CD14-positive monocyte (primary cell): ENCODE results near the gene GOLGA2. TPM values are rescaled to one million over a fixed set of nuclear protein-coding genes. Genes with fewer than 3 reads are reported as not detected.

Source experiments
- DNase-seq, 3 donors: peaks; one replicate each; pipeline ENCODE4 v3.0.0-alpha.2; 2011 to 2022
- H2AFZ ChIP-seq: 2 replicates; pipeline ENCODE4 v1.6.0; 2012; ENCODE audit warnings: mild to moderate bottlenecking, low read depth, low read length, inconsistent platforms; ENCODE audit not compliant: insufficient read depth, poor library complexity, severe bottlenecking
- H3K27ac ChIP-seq, 2 donors: 1 replicate in 1 of 2; 2 replicates in 1 of 2; pipeline ENCODE4 v1.5.1; 2012 to 2013; ENCODE audit warnings: low read length in 2 of 2, control low read depth in 1 of 2, inconsistent platforms in 1 of 2, low read depth in 1 of 2, mild to moderate bottlenecking in 1 of 2
- H3K27me3 ChIP-seq, 2 donors: one replicate each; pipeline versions ENCODE4 v1.6.0 to v1.6.1; 2011 to 2013; ENCODE audit warnings: low read length in 2 of 2; ENCODE audit not compliant: control insufficient read depth in 2 of 2, insufficient read depth in 2 of 2
- H3K36me3 ChIP-seq, 2 donors: replicated peaks in 1 of 2; 1 replicate in 1 of 2; 2 replicates in 1 of 2; pipeline versions ENCODE4 v1.5.1 to v1.6.1; 2012 to 2013; ENCODE audit warnings: low read length in 2 of 2, control low read depth in 1 of 2, inconsistent platforms in 1 of 2, mild to moderate bottlenecking in 1 of 2; ENCODE audit not compliant: insufficient read depth in 2 of 2, control insufficient read depth in 1 of 2
- H3K4me1 ChIP-seq, 2 donors: 1 replicate in 1 of 2; 2 replicates in 1 of 2; pipeline versions ENCODE4 v1.5.1 to v1.6.1; 2012 to 2013; ENCODE audit warnings: low read length in 2 of 2, control low read depth in 1 of 2, inconsistent platforms in 1 of 2, mild to moderate bottlenecking in 1 of 2, moderate library complexity in 1 of 2; ENCODE audit not compliant: insufficient read depth in 2 of 2, control insufficient read depth in 1 of 2
- H3K4me2 ChIP-seq: replicated peaks from 2 replicates; pipeline ENCODE3; 2012; ENCODE audit warnings: low read length, moderate library complexity, mild to moderate bottlenecking; ENCODE audit not compliant: poor library complexity, severe bottlenecking; ENCODE audit errors: extremely low read depth
- H3K4me3 ChIP-seq, 3 experiments: fragments of 200-600 bp in 1 of 3; sonication (generic) in 1 of 3; replicated peaks in 1 of 3; 1 replicate in 2 of 3; 2 replicates in 1 of 3; pipeline ENCODE4 v1.5.1; 2011 to 2013; ENCODE audit warnings: low read length in 3 of 3, mild to moderate bottlenecking in 3 of 3, control low read depth in 2 of 3, low read depth in 2 of 3, inconsistent platforms in 1 of 3, moderate library complexity in 1 of 3
- H3K79me2 ChIP-seq: 2 replicates; pipeline ENCODE4 v1.6.0; 2012; ENCODE audit warnings: mild to moderate bottlenecking, control low read depth, inconsistent platforms, low read length, moderate library complexity; ENCODE audit not compliant: insufficient read depth
- H3K9ac ChIP-seq: 2 replicates; pipeline ENCODE4 v1.6.0; 2017; ENCODE audit warnings: low read length, mild to moderate bottlenecking; ENCODE audit not compliant: insufficient read depth, poor library complexity, severe bottlenecking
- H3K9me3 ChIP-seq, 2 donors: replicated peaks in 1 of 2; 1 replicate in 1 of 2; 2 replicates in 1 of 2; pipeline versions ENCODE4 v1.5.1 to v1.6.1; 2012 to 2013; ENCODE audit warnings: low read length in 2 of 2, control low read depth in 1 of 2; ENCODE audit not compliant: control insufficient read depth in 1 of 2, insufficient read depth in 1 of 2
- H4K20me1 ChIP-seq: 2 replicates; pipeline ENCODE4 v1.6.0; 2012; ENCODE audit warnings: mild to moderate bottlenecking, low read length, control low read depth, moderate library complexity; ENCODE audit not compliant: insufficient read depth
- H3K27ac Mint-ChIP-seq, 7 donors: one replicate each; pipeline ENCODE4 v1.8.0; 2020; ENCODE audit warnings: mild to moderate bottlenecking in 7 of 7, mixed read lengths in 7 of 7, moderate library complexity in 6 of 7, inconsistent platforms in 2 of 7
- H3K27me3 Mint-ChIP-seq, 3 donors: one replicate each; pipeline ENCODE4 v1.8.0; 2021 to 2022; ENCODE audit warnings: low read depth in 3 of 3, mild to moderate bottlenecking in 3 of 3, mixed read lengths in 3 of 3, moderate library complexity in 3 of 3, inconsistent platforms in 1 of 3
- H3K36me3 Mint-ChIP-seq, 2 donors: one replicate each; pipeline ENCODE4 v1.8.0; 2020; ENCODE audit warnings: mixed read lengths in 2 of 2, inconsistent platforms in 1 of 2, mild to moderate bottlenecking in 1 of 2
- H3K4me1 Mint-ChIP-seq: one replicate; pipeline ENCODE4 v1.8.0; 2020; ENCODE audit warnings: mild to moderate bottlenecking, mixed read lengths
- H3K4me3 Mint-ChIP-seq, 2 donors: one replicate each; pipeline ENCODE4 v1.8.0; 2020; ENCODE audit warnings: mild to moderate bottlenecking in 2 of 2, mixed read lengths in 2 of 2, moderate library complexity in 1 of 2
- H3K9me3 Mint-ChIP-seq, 7 donors: one replicate each; pipeline ENCODE4 v1.8.0; 2020 to 2022; ENCODE audit warnings: mixed read lengths in 7 of 7, mild to moderate bottlenecking in 6 of 7, moderate library complexity in 6 of 7, inconsistent platforms in 2 of 7
- WGBS: methylation state at CpG from one replicate; pipeline ENCODE4 v1.1.5; 2013; ENCODE audit warnings: missing lambda C conversion rate; ENCODE audit not compliant: insufficient coverage; 5-methylcytosine and 5-hydroxymethylcytosine counted together
- intact Hi-C, 2 donors: fragments of 100-400 bp; cut with micrococcal nuclease; formaldehyde crosslinking; loops; one replicate each; pipeline versions ENCODE4 v1.15.0 to v1.15.1; 2023
- polyA plus RNA-seq, 3 donors: library from polyadenylated mRNA; depleted of rRNA in 1 of 3; unstranded in 2 of 3; stranded (reverse) in 1 of 3; fragments of 300-500 nt in 2 of 3; fragments of >200 nt in 1 of 3; fragmentation: Illumina TruSeq in 2 of 3; gene quantifications; 1 replicate in 2 of 3; 2 replicates in 1 of 3; pipeline ENCODE4 v1.2.3, GENCODE V29; 2012 to 2021
- TF ChIP-seq, protein P1 (sequence below): fragments of 200-600 bp; IDR thresholded peaks from one replicate; pipeline ENCODE4 v1.8.0; 2022; ENCODE audit warnings: antibody characterized with exemption, mild to moderate bottlenecking

Gene GOLGA2
- polyA plus RNA-seq, 3 donors, result 2.9 to 34.2 (median 4.6) TPM

DNA sequence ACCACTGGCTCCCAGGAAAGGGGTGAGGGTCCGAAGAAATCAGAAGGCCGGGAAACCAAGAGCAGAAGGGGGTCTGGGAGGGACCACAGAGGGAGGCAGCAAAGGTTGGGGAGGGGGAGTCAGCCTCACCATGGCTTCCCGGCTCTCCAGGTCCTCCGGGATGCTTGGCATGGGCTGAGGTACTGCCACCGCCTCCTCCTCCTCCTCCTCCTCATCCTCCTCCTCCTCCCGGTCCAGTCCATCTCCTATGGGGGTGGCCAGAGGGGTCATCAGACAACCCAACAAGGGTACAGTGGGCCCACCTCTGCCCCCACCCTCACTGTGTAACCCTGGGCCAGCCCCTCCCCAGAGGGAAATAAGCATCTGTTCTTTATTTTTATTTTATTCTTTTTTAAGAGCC is 17.5 kb downstream of the GOLGA2 start:
- H3K36me3 ChIP-seq, result peaks cover 61 to 64% of the 10 kb centered on the region in 2 donors
- intact Hi-C loops, result no loop called here

DNA sequence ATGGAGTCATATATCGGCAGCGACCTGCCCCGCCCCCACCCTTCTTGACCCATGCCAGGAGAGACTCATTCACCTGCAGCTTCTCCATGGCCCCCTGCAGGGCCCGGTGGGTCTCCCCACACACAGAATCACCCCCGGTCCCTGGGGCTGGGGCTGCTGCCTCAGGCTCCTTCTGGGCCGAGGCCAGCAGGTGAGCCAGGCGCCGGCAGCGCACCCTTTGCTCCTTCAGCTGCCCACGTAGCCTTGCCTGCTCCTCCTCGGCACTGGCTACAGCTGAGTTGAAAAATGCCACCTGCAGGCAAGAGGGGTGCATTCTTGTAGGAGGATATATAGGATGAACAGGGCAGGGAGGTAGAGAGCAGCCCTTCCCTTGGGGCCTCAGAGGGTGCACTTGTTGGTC is 17.9 kb downstream of the GOLGA2 start:
- no peaks in the 10 kb centered on the region for H3K27me3 ChIP-seq
- H3K36me3 ChIP-seq, result peaks cover 60 to 62% of the 10 kb centered on the region in 2 donors
- Mint-ChIP-seq H3K27me3 (peaks cover 0 to 4% (median 0%) of the 10 kb centered on the region in 3 donors), H3K36me3 (peaks cover 52 to 70% of the 10 kb centered on the region in 2 donors), H3K9me3 (no peaks in the 10 kb centered on the region), H3K4me1 (no peaks in the 10 kb centered on the region), H3K4me3 (no peak overlapping the region), H3K27ac (peak overlapping the region in 1 of 7 donors; percentile 2)
- DNase-seq, result no peak
- no peak overlapping the region for H3K27ac ChIP-seq
- no peak overlapping the region for H3K9ac ChIP-seq
- H3K9me3 ChIP-seq, result no peaks in the 10 kb centered on the region
- TF ChIP-seq, protein P1, sequence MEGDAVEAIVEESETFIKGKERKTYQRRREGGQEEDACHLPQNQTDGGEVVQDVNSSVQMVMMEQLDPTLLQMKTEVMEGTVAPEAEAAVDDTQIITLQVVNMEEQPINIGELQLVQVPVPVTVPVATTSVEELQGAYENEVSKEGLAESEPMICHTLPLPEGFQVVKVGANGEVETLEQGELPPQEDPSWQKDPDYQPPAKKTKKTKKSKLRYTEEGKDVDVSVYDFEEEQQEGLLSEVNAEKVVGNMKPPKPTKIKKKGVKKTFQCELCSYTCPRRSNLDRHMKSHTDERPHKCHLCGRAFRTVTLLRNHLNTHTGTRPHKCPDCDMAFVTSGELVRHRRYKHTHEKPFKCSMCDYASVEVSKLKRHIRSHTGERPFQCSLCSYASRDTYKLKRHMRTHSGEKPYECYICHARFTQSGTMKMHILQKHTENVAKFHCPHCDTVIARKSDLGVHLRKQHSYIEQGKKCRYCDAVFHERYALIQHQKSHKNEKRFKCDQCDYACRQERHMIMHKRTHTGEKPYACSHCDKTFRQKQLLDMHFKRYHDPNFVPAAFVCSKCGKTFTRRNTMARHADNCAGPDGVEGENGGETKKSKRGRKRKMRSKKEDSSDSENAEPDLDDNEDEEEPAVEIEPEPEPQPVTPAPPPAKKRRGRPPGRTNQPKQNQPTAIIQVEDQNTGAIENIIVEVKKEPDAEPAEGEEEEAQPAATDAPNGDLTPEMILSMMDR, result no peak
- no peaks in the 10 kb centered on the region for H4K20me1 ChIP-seq
- WGBS, result 99% methylated on average over 11 of the region's 11 CpGs
- H3K4me1 ChIP-seq, result no peaks in the 10 kb centered on the region
- H2AFZ ChIP-seq, result no peak overlapping the region
- no peak overlapping the region for H3K4me3 ChIP-seq
- no peak overlapping the region for H3K4me2 ChIP-seq
- H3K79me2 ChIP-seq, result no peaks in the 10 kb centered on the region
- intact Hi-C loops, result no loop called here

More for the DNA sequence above, 17.5 kb downstream of the GOLGA2 start:
- Mint-ChIP-seq H3K4me1 (no peaks in the 10 kb centered on the region), H3K27me3 (peaks cover 0 to 1% (median 0%) of the 10 kb centered on the region in 3 donors), H3K4me3 (no peak overlapping the region), H3K36me3 (peaks cover 56 to 74% of the 10 kb centered on the region in 2 donors), H3K27ac (no peak overlapping the region), H3K9me3 (no peaks in the 10 kb centered on the region)
- no peak for DNase-seq
- Histone ChIP-seq H3K4me2 (no peak overlapping the region), H3K4me1 (no peaks in the 10 kb centered on the region), H3K9me3 (no peaks in the 10 kb centered on the region), H3K79me2 (no peaks in the 10 kb centered on the region), H3K9ac (no peak overlapping the region), H3K27me3 (no peaks in the 10 kb centered on the region), H3K4me3 (no peak overlapping the region), H2AFZ (no peak overlapping the region), H3K27ac (no peak overlapping the region), H4K20me1 (no peaks in the 10 kb centered on the region)
- WGBS, result no CpG with 5 or more reads among the region's 6 CpGs
- TF ChIP-seq, protein P1, result no peak
